ENCODE data around the gene RAB11B. TPM values are rescaled to one million over a fixed set of nuclear protein-coding genes. Genes with fewer than 3 reads are reported as not detected.
"Not testable (repeated sequence)": the region's sequence is repeated elsewhere in the genome, so short reads cannot be mapped to it uniquely, and the experiment has no call there.

The RAB11B gene
- total RNA-seq (2014; rRNA removed; shearing (Covaris generic)) = 5.6 and 9.1 TPM in 2 replicates

DNA sequence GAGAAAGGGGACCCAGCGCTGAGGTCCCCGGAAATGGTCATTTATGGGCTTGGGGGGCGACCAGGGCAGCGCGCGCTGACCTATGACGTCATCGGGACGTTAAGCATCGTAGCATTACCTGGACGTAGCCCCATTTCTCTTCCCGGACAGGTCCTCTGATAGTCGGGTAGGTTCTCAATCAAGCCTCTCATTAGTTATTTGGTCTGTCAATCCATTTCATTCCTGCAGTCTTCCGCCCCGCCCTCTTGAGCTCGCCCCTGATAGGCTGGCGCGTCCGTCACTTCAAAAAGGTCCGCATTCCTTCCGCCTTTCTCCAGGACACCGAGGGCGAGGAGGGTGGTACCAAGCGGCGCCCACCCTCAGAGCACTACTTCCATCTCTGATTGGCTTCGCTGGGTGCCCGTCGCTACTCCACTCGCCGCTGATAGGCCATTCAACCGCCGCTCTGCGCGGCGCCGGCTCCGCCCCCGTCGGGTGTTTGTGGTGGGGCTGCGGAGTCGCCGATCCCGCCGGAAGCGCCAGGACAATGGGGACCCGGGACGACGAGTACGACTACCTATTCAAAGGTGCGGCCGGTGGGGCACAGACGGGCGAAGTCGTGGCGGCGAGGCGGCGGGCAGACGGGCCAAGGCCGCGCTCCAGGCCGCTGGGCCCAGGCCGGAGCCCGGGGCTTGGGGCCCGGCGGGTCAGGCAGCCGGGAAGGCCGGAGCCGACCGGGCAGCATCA lies at the start of gene RAB11B:
RAB11B (plus strand) TSS at position 470 of the 726 bp plus-strand sequence; CDS start at position 527, 57 bp downstream.
- no peaks in the 10 kb centered on the region for H3K27me3 ChIP-seq (replicated peaks)
- peak; percentile 99 to 100 for DNase-seq (ENCODE audit: low read depth in 1 of 2, low spot score in 2 of 2)
- H3K4me1 ChIP-seq (replicated peaks) = peaks cover 18% of the 10 kb centered on the region
- peaks cover 11% of the 10 kb centered on the region for H3K36me3 ChIP-seq
- H3K27ac ChIP-seq = peak within 1 kb of the TSS; percentile 100
- H3K9me3 ChIP-seq (replicated peaks) = no peaks in the 10 kb centered on the region
- H3K4me3 ChIP-seq = peak within 1 kb of the TSS; percentile 94

DNA sequence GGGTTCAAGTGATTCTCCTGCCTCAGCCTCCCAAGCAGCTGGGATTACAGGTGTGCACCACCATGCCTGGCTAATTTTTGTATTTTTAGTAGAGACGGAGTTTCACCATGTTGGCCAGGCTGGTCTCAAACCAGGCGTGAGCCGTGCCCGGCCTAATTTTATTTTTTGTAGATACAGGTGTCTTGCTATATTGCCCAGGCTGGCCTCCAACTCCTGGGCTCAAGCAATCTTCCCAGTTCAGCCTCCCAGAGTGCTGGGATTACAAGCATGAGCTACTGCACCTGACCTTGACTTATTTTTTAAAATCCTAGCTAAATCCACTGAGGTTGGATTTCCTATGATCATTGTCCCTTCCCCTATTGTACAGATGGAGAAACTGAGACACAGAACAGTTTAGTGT lies 48.7 kb upstream of the RAB11B start:
- H3K27ac ChIP-seq; H3K9me3 ChIP-seq (replicated peaks); H3K4me3 ChIP-seq; DNase-seq (ENCODE audit: low read depth in 1 of 2, low spot score in 2 of 2); H3K36me3 ChIP-seq: not testable (repeated sequence)
- peaks cover 11% of the 10 kb centered on the region for H3K27me3 ChIP-seq (replicated peaks)
- H3K4me1 ChIP-seq (replicated peaks) = peaks cover 10% of the 10 kb centered on the region

DNA sequence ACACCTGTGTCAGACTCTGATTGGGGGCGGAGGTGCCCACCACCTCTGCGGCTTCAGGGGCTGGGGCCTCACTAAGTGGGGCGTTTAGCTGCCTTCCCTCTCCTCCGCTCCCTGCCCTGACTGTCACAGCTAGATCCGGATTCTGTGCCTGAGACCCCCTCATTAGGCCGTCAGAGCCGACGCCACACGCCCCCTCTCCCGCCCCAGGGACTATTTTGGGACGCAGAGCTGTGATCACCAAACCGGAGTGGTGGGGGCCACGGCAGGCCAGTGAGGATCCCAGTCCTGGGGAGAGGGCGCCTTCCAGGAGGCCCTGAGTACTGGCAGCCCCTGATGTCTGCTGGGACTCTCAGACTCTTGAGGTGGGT lies 47.9 kb upstream of the RAB11B start:
- Histone ChIP-seq H3K4me1 (replicated peaks) (peaks cover 9% of the 10 kb centered on the region), H3K9me3 (replicated peaks) (no peaks in the 10 kb centered on the region), H3K36me3 (no peaks in the 10 kb centered on the region), H3K27ac (no peak overlapping the region), H3K27me3 (replicated peaks) (peaks cover 11% of the 10 kb centered on the region), H3K4me3 (no peak overlapping the region)
- DNase-seq (ENCODE audit: low read depth in 1 of 2, low spot score in 2 of 2) = no peak

- Histone ChIP-seq H3K27ac (no peak within 1 kb of the TSS), H3K4me1 (replicated peaks) (peaks cover 5% of the 10 kb centered on the region), H3K27me3 (replicated peaks) (peaks cover 11% of the 10 kb centered on the region), H3K36me3 (no peaks in the 10 kb centered on the region), H3K4me3 (peak within 1 kb of the TSS; percentile 31), H3K9me3 (replicated peaks) (no peaks in the 10 kb centered on the region)
- peak; percentile 69 to 99 for DNase-seq (ENCODE audit: low read depth in 1 of 2, low spot score in 2 of 2)
Measured at GRCh38 chr19:8342684-8343482, 47.3 kb upstream of the RAB11B start, which contains the start of gene KANK3. KANK3 (minus strand) TSS chr19:8343262; CDS start chr19:8337828, 5,434 bp downstream.

GRCh38 chr19:8343483-8343844 lies 46.7 kb upstream of the RAB11B start:
- no peaks in the 10 kb centered on the region for H3K9me3 ChIP-seq (replicated peaks)
- no peak overlapping the region for H3K4me3 ChIP-seq
- no peak overlapping the region for H3K27ac ChIP-seq
- H3K36me3 ChIP-seq = no peaks in the 10 kb centered on the region
- no peak for DNase-seq (ENCODE audit: low read depth in 1 of 2, low spot score in 2 of 2)
- peaks cover 11% of the 10 kb centered on the region for H3K27me3 ChIP-seq (replicated peaks)
- peaks cover 5% of the 10 kb centered on the region for H3K4me1 ChIP-seq (replicated peaks)

- peaks cover 11% of the 10 kb centered on the region for H3K4me1 ChIP-seq (replicated peaks)
- H3K36me3 ChIP-seq; DNase-seq (ENCODE audit: low read depth in 1 of 2, low spot score in 2 of 2); H3K27me3 ChIP-seq (replicated peaks); H3K4me3 ChIP-seq; H3K9me3 ChIP-seq (replicated peaks); H3K27ac ChIP-seq: not testable (repeated sequence)
Measured at GRCh38 chr19:8349629-8350372, 40.4 kb upstream of the RAB11B start.

- H3K36me3 ChIP-seq = no peaks in the 10 kb centered on the region
- H3K27me3 ChIP-seq (replicated peaks) = no peaks in the 10 kb centered on the region; the same call in 1 of the 2 replicates
- H3K4me3 ChIP-seq = no peak overlapping the region
- DNase-seq (ENCODE audit: low read depth in 1 of 2, low spot score in 2 of 2) = no peak
- no peaks in the 10 kb centered on the region for H3K9me3 ChIP-seq (replicated peaks)
- no peak overlapping the region for H3K27ac ChIP-seq
- H3K4me1 ChIP-seq (replicated peaks) = peaks cover 34% of the 10 kb centered on the region
Measured at GRCh38 chr19:8352134-8352827, 37.9 kb upstream of the RAB11B start.

DNA sequence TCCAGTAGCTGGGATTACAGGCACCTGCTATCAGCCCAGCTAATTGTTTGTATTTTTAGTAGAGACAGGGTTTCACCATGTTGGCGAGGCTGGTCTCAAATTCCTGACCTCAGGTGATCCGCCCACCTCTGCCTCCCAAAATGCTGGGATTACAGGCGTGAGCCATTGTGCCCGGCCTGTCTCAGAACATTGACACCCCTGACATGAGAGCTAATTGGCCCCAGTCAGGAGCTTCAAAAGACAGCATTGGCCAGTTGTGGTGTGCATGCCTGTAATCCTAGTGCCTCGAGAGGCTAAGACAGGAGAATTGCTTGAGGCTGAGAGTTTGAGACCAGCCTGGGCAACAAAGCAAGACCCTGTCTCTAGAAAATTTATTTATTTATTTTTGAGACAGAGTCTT lies 37.3 kb upstream of the RAB11B start:
- H3K4me3 ChIP-seq; H3K36me3 ChIP-seq; DNase-seq (ENCODE audit: low read depth in 1 of 2, low spot score in 2 of 2); H3K27me3 ChIP-seq (replicated peaks); H3K27ac ChIP-seq; H3K9me3 ChIP-seq (replicated peaks): not testable (repeated sequence)
- peaks cover 34% of the 10 kb centered on the region for H3K4me1 ChIP-seq (replicated peaks)

GRCh38 chr19:8355631-8356402 lies 34.3 kb upstream of the RAB11B start:
- Histone ChIP-seq H3K4me3 (no peak overlapping the region), H3K27me3 (replicated peaks) (no peaks in the 10 kb centered on the region), H3K4me1 (replicated peaks) (peaks cover 34% of the 10 kb centered on the region), H3K9me3 (replicated peaks) (no peaks in the 10 kb centered on the region), H3K36me3 (no peaks in the 10 kb centered on the region), H3K27ac (peak overlapping the region; percentile 14)
- peak; percentile 86 to 89 for DNase-seq (ENCODE audit: low read depth in 1 of 2, low spot score in 2 of 2)

- Histone ChIP-seq H3K27me3 (replicated peaks) (no peaks in the 10 kb centered on the region), H3K27ac (no peak overlapping the region), H3K36me3 (no peaks in the 10 kb centered on the region), H3K9me3 (replicated peaks) (no peaks in the 10 kb centered on the region), H3K4me3 (no peak overlapping the region), H3K4me1 (replicated peaks) (peaks cover 40% of the 10 kb centered on the region)
- DNase-seq (ENCODE audit: low read depth in 1 of 2, low spot score in 2 of 2) = no peak
Measured at GRCh38 chr19:8357007-8357521, 33.1 kb upstream of the RAB11B start.

DNA sequence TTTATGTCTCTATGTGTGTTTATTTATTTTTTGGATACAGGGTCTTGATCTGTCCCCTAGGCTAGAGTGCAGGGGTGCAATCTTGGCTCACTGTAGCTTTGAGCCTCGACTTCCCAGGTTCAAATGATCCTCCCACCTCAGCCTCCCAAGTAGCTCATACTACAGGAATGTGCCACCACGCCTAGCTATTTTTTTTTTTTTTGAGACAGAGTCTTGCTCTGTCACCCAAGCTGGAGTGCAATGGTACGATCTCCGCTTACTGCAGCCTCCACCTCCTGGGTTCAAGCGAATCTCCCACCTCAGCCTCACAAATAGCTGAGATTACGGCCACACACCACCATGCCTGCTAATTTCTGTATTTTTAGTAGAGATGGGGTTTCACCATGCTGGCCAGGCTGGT lies 31.2 kb upstream of the RAB11B start:
- Histone ChIP-seq H3K36me3 (no peaks in the 10 kb centered on the region), H3K27me3 (replicated peaks) (no peaks in the 10 kb centered on the region), H3K4me1 (replicated peaks) (peaks cover 45% of the 10 kb centered on the region), H3K27ac (no peak overlapping the region), H3K9me3 (replicated peaks) (peaks cover 5% of the 10 kb centered on the region), H3K4me3 (no peak overlapping the region)
- no peak for DNase-seq (ENCODE audit: low read depth in 1 of 2, low spot score in 2 of 2)

GRCh38 chr19:8360196-8360595 lies 30.0 kb upstream of the RAB11B start:
- Histone ChIP-seq H3K4me1 (replicated peaks) (peaks cover 40% of the 10 kb centered on the region), H3K9me3 (replicated peaks) (peaks cover 5% of the 10 kb centered on the region), H3K4me3 (no peak overlapping the region), H3K27ac (no peak overlapping the region), H3K36me3 (no peaks in the 10 kb centered on the region), H3K27me3 (replicated peaks) (no peaks in the 10 kb centered on the region)
- no peak for DNase-seq (ENCODE audit: low read depth in 1 of 2, low spot score in 2 of 2)
